Measurements from ENCODE around the gene THYN1.

GRCh38 chr11:134294664-134295063 is 41.5 kb upstream of the THYN1 start:
- TF ChIP-seq SIN3A (IDR thresholded peaks at IDR 0.05; ENCODE audit: borderline replicate concordance, insufficient read depth, low read depth, low read length): no peak
- TF ChIP-seq CTCF (IDR thresholded peaks at IDR 0.05): no peak
- no peak for TF ChIP-seq POLR2AphosphoS5 (IDR thresholded peaks at IDR 0.05; ENCODE audit: low read depth, low read length)
- no peak for TF ChIP-seq TCF7L2 (IDR thresholded peaks at IDR 0.05; ENCODE audit: low read depth, low read length)
- TF ChIP-seq, protein P1, sequence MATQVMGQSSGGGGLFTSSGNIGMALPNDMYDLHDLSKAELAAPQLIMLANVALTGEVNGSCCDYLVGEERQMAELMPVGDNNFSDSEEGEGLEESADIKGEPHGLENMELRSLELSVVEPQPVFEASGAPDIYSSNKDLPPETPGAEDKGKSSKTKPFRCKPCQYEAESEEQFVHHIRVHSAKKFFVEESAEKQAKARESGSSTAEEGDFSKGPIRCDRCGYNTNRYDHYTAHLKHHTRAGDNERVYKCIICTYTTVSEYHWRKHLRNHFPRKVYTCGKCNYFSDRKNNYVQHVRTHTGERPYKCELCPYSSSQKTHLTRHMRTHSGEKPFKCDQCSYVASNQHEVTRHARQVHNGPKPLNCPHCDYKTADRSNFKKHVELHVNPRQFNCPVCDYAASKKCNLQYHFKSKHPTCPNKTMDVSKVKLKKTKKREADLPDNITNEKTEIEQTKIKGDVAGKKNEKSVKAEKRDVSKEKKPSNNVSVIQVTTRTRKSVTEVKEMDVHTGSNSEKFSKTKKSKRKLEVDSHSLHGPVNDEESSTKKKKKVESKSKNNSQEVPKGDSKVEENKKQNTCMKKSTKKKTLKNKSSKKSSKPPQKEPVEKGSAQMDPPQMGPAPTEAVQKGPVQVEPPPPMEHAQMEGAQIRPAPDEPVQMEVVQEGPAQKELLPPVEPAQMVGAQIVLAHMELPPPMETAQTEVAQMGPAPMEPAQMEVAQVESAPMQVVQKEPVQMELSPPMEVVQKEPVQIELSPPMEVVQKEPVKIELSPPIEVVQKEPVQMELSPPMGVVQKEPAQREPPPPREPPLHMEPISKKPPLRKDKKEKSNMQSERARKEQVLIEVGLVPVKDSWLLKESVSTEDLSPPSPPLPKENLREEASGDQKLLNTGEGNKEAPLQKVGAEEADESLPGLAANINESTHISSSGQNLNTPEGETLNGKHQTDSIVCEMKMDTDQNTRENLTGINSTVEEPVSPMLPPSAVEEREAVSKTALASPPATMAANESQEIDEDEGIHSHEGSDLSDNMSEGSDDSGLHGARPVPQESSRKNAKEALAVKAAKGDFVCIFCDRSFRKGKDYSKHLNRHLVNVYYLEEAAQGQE (IDR thresholded peaks at IDR 0.05; ENCODE audit: insufficient read depth in 1 of 2, low read depth in 2 of 2, low read length in 1 of 2): no peak

Measured in Panc1 (cell line).